Measurements from ENCODE around the gene SEC16A.

The SEC16A gene

DNA sequence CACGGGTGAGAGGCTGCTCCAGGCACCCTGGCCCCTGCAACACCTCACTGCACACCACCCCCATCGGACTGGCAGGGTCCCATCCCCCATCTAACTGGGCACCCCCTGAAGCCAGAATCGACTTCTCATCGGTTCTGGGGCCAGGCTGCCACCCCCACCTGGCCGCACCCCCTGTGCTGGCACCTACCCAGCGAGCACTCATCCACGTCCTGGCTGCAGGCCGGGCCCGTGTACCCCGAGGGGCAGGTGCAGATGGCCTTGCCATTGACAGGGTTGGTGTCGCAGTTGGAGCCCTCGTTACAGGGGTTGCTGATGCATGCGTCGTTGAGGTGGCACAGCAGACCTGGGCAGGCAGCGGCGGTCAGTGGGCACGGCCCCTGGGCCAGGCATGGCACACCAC lies 35.1 kb upstream of the SEC16A start:
- DNase-seq (ENCODE audit: low read depth in 2 of 2) = no peak

DNA sequence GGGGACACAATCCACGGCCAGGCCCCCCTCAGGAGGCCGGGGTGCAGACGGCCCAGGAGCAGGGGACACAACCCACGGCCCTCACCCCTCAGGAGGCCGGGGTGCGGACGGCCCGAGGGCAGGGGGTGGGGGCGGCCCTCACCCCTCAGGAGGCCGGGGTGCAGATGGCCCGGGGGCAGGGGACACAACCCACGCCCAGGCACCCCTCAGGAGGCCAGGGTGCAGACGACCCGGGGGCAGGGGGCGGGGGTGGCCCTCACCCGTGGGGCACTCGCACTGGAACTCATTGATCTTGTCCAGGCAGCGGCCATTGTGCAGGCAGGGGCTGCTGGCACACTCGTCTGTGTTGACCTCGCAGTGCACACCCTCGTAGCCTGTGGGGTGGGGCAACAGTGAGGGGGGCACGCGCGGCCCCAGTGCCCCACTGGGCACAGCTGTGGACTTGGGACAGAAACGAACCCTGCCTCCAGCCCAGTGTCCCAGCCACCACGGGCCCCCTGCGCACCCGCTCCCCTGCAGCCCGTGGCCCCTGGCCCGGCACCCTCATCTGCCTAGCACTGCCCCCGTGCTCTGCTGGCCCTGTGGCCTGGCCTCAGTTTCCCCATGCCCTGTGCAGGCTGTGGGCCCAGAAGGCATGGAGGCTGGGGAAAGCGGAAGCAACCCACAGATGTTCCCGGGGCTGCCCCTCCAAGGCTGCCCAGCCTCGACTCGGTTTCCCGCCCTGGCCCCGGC lies 34.3 kb upstream of the SEC16A start:
- DNase-seq (ENCODE audit: low read depth in 2 of 2) = no peak

DNA sequence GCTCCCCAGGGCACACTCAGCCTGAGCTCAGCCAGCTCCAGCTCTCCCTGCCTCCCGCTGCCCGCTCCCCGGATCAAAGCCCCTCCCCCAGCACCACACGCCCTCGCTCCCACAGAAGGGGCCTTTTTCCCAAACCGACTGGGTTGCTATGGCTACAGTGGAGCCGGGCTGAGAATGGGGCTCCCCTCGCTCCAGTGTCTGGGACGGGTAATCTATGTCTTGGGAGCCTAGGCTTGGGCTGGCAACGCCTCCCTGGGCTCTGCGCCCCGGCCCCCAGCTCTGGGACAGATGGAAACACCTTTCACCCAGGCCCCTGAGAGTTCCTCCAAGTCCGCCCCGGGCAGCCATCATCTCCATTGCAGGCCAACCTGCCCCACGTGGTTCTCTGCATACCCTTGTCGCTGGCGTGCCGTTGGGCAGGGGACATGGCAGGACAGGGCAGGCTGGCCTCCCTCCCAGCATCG lies 33.4 kb upstream of the SEC16A start:
- no peak for DNase-seq (ENCODE audit: low read depth in 2 of 2)

DNA sequence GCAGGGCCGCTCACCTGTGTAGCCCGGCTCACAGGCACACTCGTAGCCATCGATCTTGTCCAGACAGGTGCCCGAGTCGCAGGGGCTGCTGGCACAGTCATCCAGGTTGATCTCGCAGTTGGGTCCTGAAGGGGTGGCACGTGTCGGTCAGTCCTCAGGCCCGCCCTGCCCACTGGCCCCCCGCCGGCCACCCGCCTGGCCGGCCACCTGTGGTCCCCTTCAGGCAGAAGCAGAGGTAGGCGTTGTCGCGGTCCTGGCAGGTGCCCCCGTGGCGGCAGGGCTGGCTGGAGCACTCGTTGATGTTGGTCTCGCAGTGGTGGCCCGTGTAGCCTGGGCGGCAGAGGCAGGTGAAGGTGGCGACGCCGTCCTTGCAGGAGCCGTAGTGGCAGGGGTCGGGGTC lies 32.4 kb upstream of the SEC16A start:
- DNase-seq (ENCODE audit: low read depth in 2 of 2) = no peak

DNA sequence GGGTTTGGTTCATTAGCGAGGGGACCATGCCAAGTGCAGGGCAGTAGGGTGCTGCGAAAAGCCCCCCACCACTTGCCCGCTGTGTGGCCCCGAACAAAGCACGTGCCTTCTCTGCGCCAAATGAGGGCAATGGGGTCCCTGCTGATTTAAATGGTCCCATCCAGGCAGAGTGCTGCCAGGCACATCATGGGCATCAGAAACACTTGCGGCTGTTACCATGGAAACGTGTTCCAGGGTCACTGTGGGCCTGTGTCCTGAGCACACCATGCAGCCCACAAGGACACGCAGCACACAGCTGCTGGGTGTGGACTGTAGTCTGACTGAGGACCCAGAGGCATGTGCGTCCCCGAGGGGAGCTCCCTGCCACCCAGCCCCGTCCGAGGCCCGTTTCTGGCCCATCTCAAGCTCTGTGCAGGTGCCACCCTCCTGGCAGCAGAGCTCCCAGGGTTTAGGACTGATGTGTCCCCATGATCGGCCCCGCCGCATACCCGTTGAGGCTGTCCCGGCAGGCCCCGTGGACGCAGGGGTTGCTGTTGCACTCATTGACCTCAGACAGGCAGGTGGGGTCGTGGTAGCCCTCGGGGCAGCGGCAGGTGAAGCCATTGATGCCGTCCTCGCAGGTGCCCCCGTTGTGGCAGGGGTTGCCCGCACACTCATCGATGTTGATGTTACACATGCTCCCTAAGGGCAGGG lies 31.3 kb upstream of the SEC16A start:
- no peak for DNase-seq (ENCODE audit: low read depth in 2 of 2)

DNA sequence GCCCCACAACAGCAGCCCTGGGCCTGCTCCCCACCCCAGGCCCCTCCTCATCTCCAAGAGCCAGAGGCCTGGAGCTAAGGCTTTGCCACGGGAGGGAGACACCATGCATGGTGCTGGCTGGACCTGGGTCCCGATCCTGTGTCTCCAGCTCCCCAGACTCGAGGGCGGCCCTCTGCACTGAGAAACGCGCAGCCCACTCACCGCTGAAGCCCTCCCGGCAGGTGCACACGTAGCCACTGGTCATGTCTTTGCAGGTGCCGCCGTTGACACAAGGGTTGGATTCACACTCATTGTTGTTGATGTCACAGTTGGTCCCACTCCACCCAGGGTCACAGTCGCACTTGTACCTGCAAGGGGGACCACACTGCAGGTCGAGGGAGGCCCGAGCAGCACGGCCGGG lies 30.4 kb upstream of the SEC16A start:
- DNase-seq (ENCODE audit: low read depth in 2 of 2) = no peak

DNA sequence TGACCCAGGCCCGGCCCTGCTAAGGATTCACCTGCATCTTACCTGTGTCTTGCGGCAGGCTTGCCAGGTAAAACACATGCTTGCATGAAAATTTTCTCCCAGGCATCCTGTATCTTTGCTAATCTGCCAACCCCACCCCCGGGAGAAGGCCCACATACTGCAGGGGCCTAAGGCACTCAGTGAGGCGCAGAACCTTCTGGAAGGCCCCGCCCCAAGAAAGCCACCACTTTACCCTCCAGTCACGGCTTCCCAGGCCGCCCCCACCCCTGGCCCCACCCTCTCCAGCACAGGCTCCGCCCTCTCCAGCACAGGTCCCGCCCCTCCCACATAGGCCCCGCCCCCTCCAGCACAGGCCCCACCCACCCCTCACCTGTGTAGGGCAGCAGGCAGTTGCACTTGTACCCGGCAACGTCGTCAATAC lies 29.8 kb upstream of the SEC16A start:
- peak in 1 of 2 donors; percentile 29 for DNase-seq (ENCODE audit: low read depth in 2 of 2)

DNA sequence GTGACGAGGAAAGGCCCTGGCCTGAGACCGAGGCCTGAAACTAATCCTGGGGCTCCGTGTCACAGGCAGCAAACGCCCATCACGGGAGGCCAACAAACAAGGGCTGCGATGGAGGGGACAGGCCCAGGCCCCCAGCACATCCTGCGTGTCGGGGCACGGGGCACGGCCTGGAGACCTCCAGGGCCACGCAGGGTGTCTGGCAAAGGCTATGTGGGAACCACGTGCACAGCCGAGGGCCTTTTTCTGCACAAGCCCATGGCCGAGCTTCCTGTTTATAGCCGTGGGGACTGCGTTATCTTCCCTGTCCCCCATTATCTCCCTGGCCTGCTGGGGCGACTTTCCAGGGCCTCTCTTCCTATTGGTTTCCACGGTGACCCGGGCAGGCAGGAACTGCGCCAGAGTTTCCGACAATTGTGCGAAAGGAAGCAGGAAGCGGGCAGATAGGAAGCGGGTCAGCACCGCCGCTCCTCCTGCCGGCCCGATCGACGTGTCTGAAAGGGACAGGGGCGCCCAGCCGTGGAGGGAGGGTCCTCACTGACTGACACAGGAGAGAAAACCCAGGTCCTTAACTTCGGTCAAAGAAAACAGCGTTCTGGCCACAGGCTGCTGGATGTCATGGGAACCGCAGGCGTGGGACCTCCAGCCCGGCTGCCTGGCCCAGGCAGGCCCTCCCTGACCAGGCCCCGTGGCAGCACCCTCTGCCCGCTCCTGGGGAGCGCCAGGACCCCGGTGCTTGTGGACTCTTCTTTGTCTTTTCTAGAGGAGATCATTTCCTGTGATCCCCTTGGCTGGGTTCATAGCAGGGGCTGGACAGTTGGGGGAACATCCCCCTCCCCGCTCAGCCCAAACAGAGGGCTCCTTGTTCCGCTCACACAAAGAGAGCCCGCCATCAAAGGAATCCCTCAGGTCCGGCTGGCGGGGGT lies 29.1 kb upstream of the SEC16A start:
- no peak for DNase-seq (ENCODE audit: low read depth in 2 of 2)

DNA sequence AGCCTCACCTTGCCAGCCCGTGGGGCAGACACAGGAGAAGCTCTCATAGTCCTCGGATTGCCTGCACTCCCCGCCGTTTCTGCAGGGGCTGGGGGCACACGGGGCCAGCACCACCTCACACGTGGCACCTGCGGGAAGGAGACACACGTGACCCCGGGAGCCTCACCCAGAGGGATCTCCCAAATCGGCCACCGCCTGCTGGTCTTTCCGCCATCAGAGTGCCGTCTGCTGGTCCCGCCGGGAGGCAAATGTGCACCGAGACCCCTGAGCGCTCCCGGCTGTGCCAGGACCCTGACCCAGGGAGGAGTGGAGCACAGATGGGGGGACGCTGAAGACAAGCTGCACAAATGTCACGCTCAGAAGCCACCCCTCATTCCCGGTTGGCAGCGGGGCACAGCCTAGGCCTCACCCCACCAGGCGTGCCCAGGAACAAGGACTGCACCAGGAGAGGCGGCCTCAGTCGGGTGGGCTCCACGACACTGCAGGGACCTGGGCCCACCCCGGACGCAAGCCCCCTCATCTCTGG lies 28.4 kb upstream of the SEC16A start:
- DNase-seq (ENCODE audit: low read depth in 2 of 2) = no peak

DNA sequence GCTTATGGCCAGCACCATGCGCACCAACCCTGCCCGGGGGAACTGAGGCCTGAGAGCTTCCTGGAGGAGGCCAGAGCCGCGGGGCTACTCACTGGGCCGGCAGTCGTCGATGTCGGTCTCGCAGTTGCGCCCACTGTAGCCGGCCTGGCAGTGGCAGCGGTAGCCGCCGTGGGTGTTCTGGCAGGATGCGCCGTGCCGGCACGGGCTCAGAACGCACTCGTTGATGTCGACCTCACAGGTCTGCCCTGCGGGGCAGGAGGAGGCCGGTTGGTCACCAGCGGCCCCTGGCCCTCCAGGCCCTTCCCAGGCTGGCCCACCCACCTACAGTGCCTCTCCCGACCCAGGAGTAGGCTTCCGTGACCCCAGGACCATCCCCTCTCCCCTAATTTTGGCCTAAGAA lies 27.7 kb upstream of the SEC16A start:
- DNase-seq (ENCODE audit: low read depth in 2 of 2) = no peak

DNA sequence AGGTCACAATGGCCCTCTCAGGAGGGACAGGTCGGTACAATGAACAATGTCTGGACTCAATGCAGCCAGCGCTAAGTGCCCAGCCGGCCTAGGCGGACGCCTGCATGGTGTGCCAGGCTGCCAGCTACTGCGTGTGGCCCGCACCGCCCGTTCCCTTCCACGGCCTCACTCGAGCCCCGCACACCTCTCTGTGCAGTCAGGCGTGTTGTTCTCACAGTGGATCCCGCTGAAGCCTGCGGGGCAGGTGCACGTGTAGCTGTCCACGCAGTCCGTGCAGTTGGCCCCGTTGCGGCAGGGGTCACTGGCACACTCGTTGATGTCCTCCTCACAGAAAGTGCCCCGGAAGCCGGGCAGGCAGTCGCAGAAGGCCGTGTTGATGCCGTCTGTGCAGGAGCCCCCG lies 26.7 kb upstream of the SEC16A start:
- no peak for DNase-seq (ENCODE audit: low read depth in 2 of 2)

DNA sequence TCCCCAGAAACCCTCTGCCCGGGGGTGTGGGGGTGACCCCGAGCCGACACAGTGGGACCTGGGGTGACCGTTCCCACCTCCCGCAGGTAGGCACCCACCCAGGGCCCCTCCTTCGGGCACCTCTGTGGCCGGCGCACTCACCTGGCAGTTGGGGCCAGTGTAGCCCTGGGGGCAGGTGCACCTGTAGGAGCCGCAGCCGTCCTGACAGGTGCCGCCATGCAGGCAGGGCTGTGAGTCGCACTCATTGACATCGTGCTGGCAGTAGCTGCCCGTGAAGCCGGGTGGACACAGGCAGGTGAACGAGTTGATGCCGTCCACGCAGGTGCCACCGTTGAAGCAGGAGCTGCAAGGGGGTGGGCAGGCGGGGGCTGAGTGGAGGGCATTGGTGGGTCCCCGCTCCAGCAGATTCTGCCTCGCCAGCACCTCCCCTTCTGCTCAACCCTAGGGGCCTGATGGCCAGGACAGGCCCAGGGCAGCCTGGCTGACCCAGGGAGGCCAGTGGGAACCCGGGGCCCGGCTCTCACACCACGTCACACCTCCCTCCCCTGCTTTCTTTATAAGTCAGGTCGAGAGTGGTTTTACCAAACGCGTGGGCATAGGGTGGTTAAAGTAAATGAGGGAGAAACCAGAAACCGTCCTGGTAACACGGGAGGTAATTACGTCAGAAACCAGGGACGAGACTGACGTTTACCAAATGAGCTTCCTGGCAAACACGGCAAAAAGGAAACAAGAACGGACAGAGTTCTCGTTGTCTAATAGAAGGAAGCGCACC lies 26.1 kb upstream of the SEC16A start:
- no peak for DNase-seq (ENCODE audit: low read depth in 2 of 2)

DNA sequence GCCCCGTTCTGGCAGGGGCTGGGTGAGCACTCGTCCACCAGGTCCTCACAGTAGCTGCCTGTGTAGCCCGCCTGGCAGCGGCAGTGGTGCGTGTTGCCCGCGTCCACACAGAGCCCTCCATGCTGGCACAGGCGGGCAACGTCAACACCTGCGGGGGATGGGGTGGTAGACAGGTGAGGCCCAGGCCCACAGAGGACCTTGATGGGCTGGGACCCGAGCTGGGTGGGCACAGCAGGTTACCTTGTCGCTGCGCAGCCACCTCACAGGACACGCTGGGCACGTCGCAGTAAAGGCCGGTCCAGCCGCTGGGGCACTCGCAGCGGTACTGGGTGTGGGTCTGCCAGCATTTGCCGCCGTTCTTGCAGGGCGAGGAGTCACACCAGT lies 25.1 kb upstream of the SEC16A start:
- DNase-seq (ENCODE audit: low read depth in 2 of 2) = no peak

DNA sequence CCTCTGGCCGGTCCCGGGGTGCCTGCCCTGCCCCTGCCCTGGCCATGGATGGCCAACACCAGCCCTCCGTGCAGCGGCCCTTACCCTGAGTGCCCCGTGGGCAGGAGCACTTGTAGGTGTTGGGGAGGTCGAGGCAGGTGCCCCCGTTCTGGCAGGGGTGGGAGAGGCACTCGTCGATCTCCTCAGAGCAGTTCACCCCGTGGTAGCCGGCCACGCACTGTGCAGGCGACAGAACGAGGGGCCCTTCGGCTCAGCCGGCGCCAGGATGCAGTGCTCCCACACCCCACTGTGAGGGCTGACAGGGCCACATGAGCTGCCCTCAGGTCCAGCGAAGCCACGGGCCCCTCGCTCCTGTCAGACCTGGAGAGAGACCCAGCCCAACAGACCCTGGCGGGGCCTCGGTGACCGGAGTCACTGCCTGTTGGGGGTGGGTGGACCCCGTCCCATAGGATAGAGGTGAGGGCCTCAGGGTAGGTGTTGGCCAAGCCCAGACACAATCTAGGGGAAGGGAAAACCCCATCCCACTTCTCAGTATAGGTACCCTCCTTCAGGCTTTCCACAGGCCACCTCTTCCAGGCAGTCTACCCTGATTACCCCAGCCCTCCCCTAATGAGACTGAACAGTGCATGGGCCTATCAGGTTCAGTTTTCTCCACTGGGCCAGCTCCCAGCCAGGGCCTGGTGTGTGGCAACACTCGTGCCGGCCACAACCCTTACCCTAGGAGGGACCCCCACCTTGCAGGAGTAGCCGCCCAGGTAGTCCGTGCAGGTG lies 24.6 kb upstream of the SEC16A start:
- DNase-seq (ENCODE audit: low read depth in 2 of 2) = no peak

DNA sequence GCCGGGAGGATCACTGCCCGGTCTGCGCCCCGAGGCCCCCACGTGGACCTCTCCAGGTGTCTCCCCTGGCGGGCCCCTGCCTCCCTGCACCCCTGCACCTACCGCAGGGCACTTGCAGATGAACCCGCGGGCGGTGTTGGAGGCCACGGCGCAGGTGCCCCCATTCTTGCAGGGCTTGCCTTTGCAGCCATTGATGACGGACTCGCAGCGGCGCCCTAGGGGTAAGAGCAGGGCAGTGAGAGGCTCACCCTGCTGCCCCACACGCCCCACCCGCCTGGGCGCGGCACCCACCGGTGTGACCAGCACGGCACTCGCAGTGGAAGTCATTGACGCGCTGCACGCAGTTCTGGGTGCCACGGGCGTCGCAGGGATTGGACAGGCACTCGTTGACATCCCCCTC lies 23.6 kb upstream of the SEC16A start:
- DNase-seq (ENCODE audit: low read depth in 2 of 2) = no peak

DNA sequence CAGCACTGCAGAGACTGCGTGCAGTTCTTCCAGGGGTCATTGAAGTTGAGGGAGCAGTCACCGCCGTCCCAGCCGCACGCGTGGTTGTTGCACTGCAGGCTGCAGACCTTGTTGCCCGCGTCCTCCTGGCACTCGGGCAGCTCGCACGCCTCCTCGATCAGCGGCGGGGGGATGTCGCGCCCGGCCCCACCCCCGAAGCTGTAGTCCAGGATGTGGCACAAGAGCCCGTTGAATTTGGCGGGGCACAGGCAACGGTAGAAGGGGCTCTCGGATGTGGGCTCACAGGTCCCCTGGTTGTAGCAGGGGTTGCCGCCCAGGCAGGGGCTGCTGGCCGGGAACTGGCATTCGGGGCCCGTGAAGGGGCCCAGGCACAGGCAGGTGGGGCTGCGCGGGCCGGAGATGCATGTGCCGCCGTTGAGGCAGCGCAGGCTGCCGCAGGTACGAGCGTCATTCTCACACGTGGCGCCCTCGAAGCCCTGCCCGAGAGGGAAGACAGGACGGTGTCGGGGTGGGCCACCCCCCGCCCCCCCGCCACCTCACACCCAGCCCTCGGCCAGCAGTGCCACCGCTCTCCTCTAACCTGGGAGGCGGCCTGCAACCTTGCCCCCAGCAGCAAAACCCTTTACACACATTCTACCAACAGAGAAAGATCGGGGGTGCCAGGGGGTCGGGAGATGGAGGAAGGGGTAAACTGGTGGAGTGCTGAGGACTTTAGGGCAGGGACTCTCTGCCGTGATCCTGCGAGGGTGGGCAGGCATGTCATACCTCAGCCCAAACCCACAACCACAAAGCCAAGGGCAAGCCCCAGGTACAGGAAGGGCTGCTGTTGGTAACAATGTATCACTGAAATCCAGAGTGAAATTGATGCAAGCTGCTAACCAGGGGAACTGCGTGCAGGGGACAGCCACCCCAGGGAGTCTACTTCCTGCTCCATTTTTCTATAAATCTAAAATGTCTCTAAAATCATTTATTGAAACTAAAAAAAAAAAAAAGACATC lies 22.9 kb upstream of the SEC16A start:
- DNase-seq (ENCODE audit: low read depth in 2 of 2) = no peak

DNA sequence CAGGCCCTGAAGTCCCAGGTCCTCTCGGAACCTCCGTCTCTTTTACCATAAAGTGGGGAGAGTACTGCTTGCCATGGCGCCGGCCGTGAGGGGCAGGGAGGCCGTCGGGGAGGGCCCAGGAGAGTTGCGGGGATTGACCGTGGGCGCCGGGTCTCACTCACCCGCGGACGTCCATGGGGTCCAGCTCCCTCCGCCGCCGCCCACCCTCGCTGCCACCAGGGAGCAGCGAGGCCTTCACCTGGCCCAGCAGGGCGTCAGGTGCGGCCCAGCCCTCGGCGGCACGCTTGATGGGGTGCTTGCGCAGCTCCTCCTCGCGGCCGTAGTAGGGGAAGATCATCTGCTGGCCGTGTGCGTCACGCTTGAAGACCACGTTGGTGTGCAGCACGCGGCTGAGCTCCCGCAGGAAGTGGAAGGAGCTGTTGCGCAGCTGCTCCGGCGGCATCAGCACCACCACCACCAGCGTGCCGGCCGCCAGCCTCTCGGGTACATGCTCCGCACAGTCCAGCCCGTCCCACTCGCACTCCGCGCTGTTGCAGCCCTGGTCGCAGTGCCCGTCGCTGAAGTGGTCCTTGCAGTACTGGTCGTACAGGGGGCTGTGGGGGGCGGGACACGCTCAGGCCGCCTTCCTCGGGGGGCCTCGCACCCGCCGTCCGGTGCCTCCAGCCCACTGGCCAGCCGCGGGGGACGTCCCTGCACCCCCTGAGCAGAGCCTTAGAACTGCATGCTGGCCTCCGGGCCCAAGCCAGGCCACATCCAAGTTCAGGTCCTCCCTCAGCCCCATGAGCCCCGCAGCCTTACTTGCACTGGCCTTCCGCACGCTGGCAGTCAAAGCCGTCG lies 21.9 kb upstream of the SEC16A start:
- no peak for DNase-seq (ENCODE audit: low read depth in 2 of 2)

DNA sequence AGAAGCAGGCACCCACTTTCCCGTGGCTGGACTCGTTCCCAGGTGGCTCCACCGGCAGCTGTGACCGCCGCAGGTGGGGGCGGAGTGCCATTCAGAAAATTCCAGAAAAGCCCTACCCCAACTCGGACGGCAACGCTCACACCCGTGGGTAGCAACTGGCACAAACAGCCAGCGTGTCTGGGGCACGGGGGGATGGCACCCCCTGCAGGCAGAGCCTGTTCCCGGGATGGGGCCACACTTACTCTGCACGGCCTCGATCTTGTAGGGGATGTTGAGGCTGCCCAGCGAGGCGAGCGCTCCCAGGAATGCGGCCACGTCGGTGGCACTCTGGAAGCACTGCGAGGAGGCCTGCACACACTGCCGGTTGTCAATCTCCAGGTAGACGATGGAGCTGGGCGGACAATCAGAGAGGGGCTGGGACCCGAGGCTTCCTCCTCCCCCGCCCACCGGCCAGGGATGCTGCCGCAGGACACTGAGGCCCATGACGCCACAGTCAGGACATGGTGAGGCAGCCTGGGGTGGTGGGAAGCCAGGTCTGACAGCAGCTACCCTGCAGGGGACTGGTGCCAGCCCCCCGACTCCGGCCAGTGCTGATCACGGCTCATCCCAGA lies 20.2 kb upstream of the SEC16A start:
- no peak for DNase-seq (ENCODE audit: low read depth in 2 of 2)
